PFSK-1 (cell line): ENCODE measurements around the gene KCNMA1. TPM values are rescaled to one million over a fixed set of nuclear protein-coding genes. Genes with fewer than 3 reads are reported as not detected.

Experiments used
- FOXP2 ChIP-seq: optimal IDR thresholded peaks from 2 replicates; pipeline ENCODE3; 2011; ENCODE audit warnings: borderline replicate concordance, control low read depth, inconsistent platforms; ENCODE audit not compliant: insufficient read depth; ENCODE audit errors: extremely low read length, extremely low read depth
- POLR2AphosphoS5 ChIP-seq: IDR thresholded peaks from 2 replicates; pipeline ENCODE4 v1.6.1; 2012; ENCODE audit warnings: low read depth, mild to moderate bottlenecking, control low read depth, low read length, moderate library complexity
- SIN3A ChIP-seq: IDR thresholded peaks from 2 replicates; pipeline ENCODE4 v1.6.1; 2012; ENCODE audit warnings: mild to moderate bottlenecking, low read length, moderate library complexity, borderline replicate concordance; ENCODE audit not compliant: insufficient read depth
- TAF1 ChIP-seq: IDR thresholded peaks from 2 replicates; pipeline ENCODE4 v1.6.1; 2012; ENCODE audit warnings: low read length, control low read depth, borderline replicate concordance; ENCODE audit not compliant: insufficient read depth
- polyA plus RNA-seq: library from polyadenylated mRNA; unstranded; fragments of >200 nt; gene quantifications from one replicate; pipeline ENCODE4 v1.2.1, GENCODE V29; 2012; ENCODE audit warnings: low read depth, missing spikeins; ENCODE audit not compliant: insufficient read length
- TF ChIP-seq, protein P1 (sequence below), 2 experiments: IDR thresholded peaks; 2 replicates each; pipeline versions ENCODE4 v1.6.1 to v1.8.0; 2011 to 2012; ENCODE audit warnings: low read depth in 2 of 2, low read length in 2 of 2, control low read depth in 1 of 2, inconsistent platforms in 1 of 2, mild to moderate bottlenecking in 1 of 2, moderate library complexity in 1 of 2; ENCODE audit not compliant: insufficient read depth in 1 of 2

Gene KCNMA1
- polyA plus RNA-seq: 41.4 TPM

DNA sequence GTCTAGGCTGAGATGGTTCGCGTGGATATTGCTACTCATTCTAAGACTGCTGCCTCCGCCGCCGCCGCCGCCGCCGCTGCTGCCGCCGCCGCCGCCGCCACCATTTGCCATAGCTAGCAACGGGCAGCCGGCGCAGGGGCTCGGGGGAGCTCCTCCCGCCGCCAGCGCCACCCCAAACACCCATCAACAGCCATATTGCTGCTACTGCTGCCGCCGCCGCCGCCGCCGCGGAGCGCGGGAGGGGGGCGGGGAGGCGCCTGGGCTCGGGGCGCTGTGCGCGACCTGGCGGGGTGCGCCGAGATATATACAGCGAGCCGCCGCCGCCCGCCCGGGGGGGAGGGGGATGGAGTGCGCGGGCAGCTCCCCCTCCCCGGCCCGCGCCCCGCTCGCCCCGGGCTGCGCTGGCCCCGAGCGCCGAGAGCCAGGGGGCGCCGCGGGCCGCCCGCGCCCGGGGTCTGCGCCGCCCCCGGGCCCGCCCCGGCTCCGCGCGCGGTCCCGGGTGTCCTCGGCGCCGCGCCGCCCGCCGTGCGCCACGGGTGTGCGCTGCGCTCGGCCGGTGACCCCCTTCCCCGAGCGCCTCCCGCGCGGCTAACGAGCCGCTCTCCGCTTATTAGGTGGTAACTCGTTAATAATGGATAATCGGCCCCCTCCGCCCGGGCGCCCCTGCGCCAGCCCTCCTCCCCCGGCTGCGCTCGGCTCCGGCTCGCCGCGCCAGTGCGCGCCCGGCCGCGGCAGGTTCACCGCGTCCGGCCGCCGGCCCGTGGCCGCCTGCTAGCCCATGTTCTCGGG is at the start of gene KCNMA1:
KCNMA1 (minus strand) TSS at position 277 of the 789 bp plus-strand sequence.
- TF ChIP-seq SIN3A (no peak), FOXP2 (no peak), TAF1 (no peak), POLR2AphosphoS5 (no peak)
- TF ChIP-seq, protein P1, sequence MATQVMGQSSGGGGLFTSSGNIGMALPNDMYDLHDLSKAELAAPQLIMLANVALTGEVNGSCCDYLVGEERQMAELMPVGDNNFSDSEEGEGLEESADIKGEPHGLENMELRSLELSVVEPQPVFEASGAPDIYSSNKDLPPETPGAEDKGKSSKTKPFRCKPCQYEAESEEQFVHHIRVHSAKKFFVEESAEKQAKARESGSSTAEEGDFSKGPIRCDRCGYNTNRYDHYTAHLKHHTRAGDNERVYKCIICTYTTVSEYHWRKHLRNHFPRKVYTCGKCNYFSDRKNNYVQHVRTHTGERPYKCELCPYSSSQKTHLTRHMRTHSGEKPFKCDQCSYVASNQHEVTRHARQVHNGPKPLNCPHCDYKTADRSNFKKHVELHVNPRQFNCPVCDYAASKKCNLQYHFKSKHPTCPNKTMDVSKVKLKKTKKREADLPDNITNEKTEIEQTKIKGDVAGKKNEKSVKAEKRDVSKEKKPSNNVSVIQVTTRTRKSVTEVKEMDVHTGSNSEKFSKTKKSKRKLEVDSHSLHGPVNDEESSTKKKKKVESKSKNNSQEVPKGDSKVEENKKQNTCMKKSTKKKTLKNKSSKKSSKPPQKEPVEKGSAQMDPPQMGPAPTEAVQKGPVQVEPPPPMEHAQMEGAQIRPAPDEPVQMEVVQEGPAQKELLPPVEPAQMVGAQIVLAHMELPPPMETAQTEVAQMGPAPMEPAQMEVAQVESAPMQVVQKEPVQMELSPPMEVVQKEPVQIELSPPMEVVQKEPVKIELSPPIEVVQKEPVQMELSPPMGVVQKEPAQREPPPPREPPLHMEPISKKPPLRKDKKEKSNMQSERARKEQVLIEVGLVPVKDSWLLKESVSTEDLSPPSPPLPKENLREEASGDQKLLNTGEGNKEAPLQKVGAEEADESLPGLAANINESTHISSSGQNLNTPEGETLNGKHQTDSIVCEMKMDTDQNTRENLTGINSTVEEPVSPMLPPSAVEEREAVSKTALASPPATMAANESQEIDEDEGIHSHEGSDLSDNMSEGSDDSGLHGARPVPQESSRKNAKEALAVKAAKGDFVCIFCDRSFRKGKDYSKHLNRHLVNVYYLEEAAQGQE (IDR thresholded peaks at IDR 0.05; ENCODE audit: insufficient read depth in 1 of 2, low read depth in 2 of 2, low read length in 2 of 2): no peak

DNA sequence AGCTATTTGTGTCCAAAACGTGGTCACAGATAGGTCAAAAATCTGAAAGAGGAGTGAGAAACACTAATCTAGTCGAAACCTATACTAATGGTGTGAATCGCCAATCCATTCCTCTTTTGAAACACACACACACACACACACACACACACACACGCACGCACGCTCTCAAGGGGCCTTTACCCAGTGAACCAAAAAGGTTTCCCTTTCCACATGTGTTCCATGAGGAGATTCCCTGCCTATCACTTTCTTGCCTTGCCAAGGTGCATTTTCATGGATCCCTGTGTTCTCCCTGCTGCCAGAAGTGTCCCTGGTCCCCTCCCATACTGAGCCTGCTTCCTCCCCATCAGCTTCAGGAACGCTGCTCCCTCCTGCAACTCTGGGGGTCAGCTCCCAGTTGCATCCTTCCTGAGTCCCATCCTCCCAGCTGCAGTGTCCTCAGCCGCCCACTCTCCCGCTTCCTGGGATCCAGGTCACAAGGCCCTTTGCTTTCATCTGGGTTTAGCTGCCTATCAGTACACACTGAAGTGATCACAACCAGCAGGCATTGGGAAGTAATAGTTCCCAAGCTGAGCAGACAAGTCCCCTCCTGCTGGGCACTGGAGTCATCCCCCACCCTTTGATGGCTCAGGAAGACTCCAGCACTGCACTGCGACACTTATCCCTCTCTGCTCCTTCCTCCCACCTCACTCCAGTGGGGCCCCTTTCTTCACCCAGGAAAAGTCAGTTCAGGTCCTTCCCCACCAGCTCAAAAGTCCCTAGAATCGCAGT is 49.2 kb upstream of the KCNMA1 start:
- TF ChIP-seq POLR2AphosphoS5 (no peak), FOXP2 (no peak), SIN3A (no peak), TAF1 (no peak)
- TF ChIP-seq, protein P1 (IDR thresholded peaks at IDR 0.05; ENCODE audit: insufficient read depth in 1 of 2, low read depth in 2 of 2, low read length in 2 of 2): no peak

DNA sequence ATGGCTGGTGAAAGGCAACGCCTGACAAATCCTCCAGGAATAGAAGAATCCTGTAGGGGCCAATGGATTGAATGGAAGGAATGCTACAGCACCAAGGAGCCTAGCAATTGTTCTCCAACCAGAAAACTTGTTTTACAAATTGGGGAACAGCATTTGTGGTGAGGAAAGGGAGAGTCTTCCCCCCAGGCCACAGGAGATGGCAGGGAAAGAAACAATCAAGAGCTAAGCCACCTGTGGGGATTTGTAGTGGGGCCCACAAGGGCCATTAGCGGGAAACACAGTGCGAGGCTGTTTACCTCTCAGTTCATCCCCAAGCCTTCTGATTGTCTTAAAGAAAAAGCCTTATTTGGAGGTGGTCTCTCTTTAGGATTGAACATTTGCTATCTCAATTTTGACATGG is 48.5 kb upstream of the KCNMA1 start:
- TF ChIP-seq TAF1: no peak

DNA sequence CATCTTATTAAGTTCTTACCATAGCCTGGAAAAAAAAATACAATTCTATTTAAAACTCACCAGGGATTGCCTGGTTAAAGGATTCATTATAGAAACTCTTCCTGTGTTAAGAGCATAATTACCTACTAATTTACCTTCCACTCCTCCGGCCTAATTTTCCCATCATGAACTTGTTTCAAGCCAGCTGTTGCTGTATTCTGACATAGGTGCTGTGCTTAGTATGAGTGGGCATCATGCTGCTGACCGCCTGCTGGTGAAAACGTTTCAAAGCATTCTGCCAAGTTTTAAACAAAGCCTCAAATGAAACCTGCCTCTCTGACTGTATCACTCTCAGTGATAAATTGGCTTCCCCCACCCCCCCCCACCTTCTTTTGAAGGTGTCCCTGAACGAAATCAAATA is 47.8 kb upstream of the KCNMA1 start:
- TF ChIP-seq TAF1 (no peak), SIN3A (no peak), FOXP2 (no peak), POLR2AphosphoS5 (no peak)
- TF ChIP-seq, protein P1 (IDR thresholded peaks at IDR 0.05; ENCODE audit: insufficient read depth in 1 of 2, low read depth in 2 of 2, low read length in 2 of 2): no peak

DNA sequence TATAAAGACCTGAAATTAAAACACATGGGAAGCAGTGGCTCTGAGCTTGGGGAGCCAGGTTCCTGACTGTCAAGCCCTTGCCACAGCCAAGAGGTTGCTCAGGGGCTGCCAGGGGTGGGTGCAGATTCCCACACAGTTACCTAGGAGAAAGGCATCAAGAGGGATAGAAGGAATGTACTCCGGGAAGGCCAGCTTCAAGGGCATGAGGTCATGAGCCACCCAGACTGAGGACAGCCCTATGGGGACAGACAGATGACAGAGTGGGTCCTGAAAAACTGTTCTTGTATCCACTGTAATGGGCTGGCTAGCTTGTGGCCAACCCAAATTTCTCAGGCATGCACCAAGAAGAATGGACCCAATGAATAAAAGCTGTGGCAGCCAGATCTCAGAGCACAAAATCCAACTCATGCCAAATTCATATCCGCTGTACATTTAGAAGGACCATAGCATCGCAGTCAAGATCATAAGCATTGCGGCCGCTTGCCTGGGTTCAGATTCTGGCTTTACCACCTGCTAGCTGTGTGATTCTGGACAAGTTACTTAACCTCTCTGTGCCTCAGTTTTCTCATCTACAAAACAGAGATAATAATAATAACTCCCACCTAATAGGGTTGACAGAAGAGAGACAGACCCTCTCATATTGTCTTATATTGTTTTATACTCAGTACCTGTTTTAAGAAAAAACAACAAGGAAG is 44.9 kb upstream of the KCNMA1 start:
- TF ChIP-seq FOXP2 (no peak), SIN3A (no peak), TAF1 (no peak), POLR2AphosphoS5 (no peak)
- TF ChIP-seq, protein P1 (IDR thresholded peaks at IDR 0.05; ENCODE audit: insufficient read depth in 1 of 2, low read depth in 2 of 2, low read length in 2 of 2): no peak
